Adipocyte (in vitro differentiated cells): ENCODE data around the gene PIGS.
"Not testable (repeated sequence)": the region's sequence is repeated elsewhere in the genome, so short reads cannot be mapped to it uniquely, and the experiment has no call there.

Experiments
- DNase-seq: peaks from one replicate; pipeline ENCODE4 v3.0.0-alpha.2; 2015; ENCODE audit warnings: low read depth
- H3K27me3 ChIP-seq: replicated peaks from 2 replicates; pipeline ENCODE4 v1.7.0; 2013; ENCODE audit warnings: mild to moderate bottlenecking, low read length, moderate library complexity; ENCODE audit not compliant: control insufficient read depth, insufficient read depth
- H3K36me3 ChIP-seq: 2 replicates; pipeline ENCODE4 v1.7.0; 2013; ENCODE audit warnings: low read length, mild to moderate bottlenecking, moderate library complexity; ENCODE audit not compliant: control insufficient read depth, insufficient read depth, severe bottlenecking
- H3K4me1 ChIP-seq: 2 replicates; pipeline ENCODE4 v1.7.0; 2013; ENCODE audit warnings: mild to moderate bottlenecking, low read length, moderate library complexity; ENCODE audit not compliant: control insufficient read depth, insufficient read depth
- H3K4me3 ChIP-seq: 2 replicates; pipeline ENCODE4 v1.7.0; 2013; ENCODE audit warnings: mild to moderate bottlenecking, low read length, moderate library complexity
- H3K9ac ChIP-seq: 2 replicates; pipeline ENCODE4 v1.7.0; 2013; ENCODE audit warnings: mild to moderate bottlenecking, low read length, moderate library complexity
- H3K9me3 ChIP-seq: 2 replicates; pipeline ENCODE4 v1.7.0; 2013; ENCODE audit warnings: mild to moderate bottlenecking, low read length, moderate library complexity; ENCODE audit not compliant: control insufficient read depth

PIGS gene

DNA sequence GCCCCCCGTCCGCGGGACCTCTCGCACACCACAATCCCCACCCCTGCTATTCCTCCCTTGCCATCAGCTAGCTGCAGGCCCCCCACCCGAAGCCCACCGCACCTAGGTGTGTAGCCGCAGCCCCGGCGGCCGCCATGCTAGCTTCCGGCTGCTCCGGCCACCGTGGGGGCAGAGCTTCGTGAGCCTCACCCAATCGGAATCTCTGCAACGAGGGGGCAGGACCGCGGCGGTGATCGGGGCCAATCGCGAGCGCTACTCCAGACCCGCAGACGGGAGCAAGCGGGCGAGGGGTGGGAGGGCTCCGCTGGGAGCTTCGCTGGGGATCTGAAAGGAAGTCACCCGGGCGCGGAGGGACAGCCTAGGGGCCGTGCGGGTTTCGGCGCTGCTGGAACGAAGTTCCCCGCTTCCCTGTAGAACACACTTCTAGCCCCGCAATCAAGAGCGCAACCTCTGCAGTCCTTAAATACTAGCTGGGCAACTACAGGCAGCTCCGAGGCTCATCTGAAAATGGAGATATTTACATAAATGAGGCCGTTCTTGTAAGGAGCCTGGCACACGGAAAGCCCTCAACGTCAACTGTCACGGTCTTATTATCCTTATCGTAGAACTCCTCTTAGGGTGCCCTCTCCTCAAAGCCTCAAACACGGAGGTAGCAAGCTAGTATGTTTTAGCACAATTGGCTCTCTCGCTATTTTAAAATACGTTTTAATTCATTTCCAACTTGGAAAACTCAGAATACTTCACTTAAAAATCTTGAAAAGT, at the start of gene PIGS:
TSS of gene PIGS (minus strand) at position 164 of the 762 bp plus-strand sequence. CDS start at position 136, 28 bp downstream.
- H3K4me1 ChIP-seq, result peaks cover 18% of the 10 kb centered on the region
- peak within 1 kb of the TSS; percentile 90 for H3K9ac ChIP-seq
- no peaks in the 10 kb centered on the region for H3K27me3 ChIP-seq
- DNase-seq, result peak; percentile 98
- peaks cover 4% of the 10 kb centered on the region for H3K36me3 ChIP-seq
- no peaks in the 10 kb centered on the region for H3K9me3 ChIP-seq
- peak within 1 kb of the TSS; percentile 92 for H3K4me3 ChIP-seq

GRCh38 chr17:28620010-28620409, 48.7 kb upstream of the PIGS start:
- peaks cover 98% of the 10 kb centered on the region for H3K36me3 ChIP-seq
- no peaks in the 10 kb centered on the region for H3K9me3 ChIP-seq
- no peaks in the 10 kb centered on the region for H3K4me1 ChIP-seq
- H3K9ac ChIP-seq, result no peak overlapping the region
- no peak overlapping the region for H3K4me3 ChIP-seq
- no peak for DNase-seq
- H3K27me3 ChIP-seq, result no peaks in the 10 kb centered on the region

DNA sequence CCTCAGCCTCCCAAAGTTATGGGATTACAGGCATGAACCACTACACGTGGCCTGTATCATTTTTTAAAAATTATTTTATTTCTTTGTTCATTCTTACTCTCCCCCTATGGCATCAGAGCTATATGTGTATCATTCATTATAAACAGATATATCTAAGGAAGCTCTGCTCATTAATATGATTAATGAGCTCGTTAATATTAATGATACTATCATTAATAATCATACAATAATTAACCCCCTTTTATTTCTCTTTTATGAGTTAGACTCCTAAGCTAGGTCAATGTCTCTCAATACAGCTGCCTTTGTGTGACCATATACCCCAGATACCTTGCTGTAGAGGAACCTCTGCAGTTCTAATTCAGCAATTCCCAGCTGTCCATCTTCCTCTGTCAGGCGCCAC, 47.1 kb upstream of the PIGS start:
- no peaks in the 10 kb centered on the region for H3K27me3 ChIP-seq
- H3K9ac ChIP-seq, result no peak overlapping the region
- H3K9me3 ChIP-seq, result no peaks in the 10 kb centered on the region
- peaks cover 92% of the 10 kb centered on the region for H3K36me3 ChIP-seq
- no peak overlapping the region for H3K4me3 ChIP-seq
- H3K4me1 ChIP-seq, result no peaks in the 10 kb centered on the region
- DNase-seq, result no peak

- H3K27me3 ChIP-seq, result no peaks in the 10 kb centered on the region
- no peak overlapping the region for H3K9ac ChIP-seq
- no peaks in the 10 kb centered on the region for H3K4me1 ChIP-seq
- no peak for DNase-seq
- H3K9me3 ChIP-seq, result no peaks in the 10 kb centered on the region
- peaks cover 75% of the 10 kb centered on the region for H3K36me3 ChIP-seq
- no peak overlapping the region for H3K4me3 ChIP-seq
These were observed 45.0 kb upstream of the PIGS start for GRCh38 chr17:28616281-28616680.

DNA sequence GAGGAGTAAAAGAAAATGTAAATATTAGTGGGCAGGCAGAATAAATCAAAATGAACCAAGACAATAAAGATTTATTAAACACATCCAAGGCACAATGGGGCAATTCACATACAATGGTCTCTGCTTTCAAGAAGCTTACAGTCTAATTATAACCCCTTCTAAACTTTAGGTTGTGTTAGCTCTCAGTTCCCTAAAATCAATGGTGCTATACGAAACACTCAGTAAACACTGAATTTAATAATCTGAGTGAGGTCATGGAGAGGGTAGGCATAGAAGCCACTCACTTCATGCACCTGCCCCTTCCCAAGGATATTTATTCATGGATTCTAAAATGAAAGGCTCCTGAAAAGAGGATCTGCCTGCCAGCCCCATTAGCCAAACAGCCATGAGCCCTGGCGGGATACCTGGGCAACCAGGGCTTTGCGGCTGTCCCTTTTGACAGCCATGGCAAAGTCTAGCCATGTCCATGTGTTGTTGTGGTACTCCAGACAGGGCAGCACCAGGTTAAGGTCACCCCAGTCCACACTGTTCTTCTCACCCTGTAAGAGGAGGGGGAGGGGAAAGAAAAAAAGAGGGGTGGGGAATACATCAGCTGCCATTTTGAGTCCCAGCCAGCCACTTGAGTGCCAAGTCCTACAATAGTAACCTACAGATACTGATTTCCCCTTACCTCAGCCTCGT, 44.1 kb upstream of the PIGS start:
- no peaks in the 10 kb centered on the region for H3K9me3 ChIP-seq
- H3K36me3 ChIP-seq, result peaks cover 71% of the 10 kb centered on the region
- no peaks in the 10 kb centered on the region for H3K27me3 ChIP-seq
- H3K9ac ChIP-seq, result no peak overlapping the region
- H3K4me1 ChIP-seq, result peaks cover 1% of the 10 kb centered on the region
- H3K4me3 ChIP-seq, result no peak overlapping the region
- DNase-seq, result no peak

DNA sequence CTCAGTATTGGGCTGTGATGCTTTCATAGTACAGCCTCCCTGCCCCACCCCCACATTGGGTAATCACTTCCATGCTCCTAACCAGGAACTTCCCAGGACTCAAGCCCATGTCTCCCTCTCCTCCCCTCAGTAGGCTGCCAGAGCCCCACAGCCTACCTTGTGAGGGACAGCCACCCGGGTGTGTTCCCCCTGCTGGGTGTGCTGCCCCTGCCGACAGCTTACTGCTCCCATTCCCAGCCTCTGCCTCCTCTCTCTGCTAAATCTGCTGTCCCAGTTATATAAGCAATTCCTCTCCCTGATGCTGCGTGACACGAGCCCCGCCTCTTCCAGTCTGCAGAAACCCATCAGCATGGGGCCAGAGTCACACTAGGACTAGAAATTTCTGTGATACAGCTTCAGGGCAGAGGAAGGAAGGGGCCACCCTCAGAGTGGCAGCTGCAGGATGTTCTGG, 42.6 kb upstream of the PIGS start, which contains the start of gene RSKR:
TSS of gene RSKR (minus strand) at position 255 of the 451 bp plus-strand sequence. CDS start at position 231, 24 bp downstream.
- peak; percentile 4 for DNase-seq
- peaks cover 3% of the 10 kb centered on the region for H3K4me1 ChIP-seq
- H3K9ac ChIP-seq, result no peak within 1 kb of the TSS
- H3K27me3 ChIP-seq, result no peaks in the 10 kb centered on the region
- H3K4me3 ChIP-seq, result no peak within 1 kb of the TSS
- no peaks in the 10 kb centered on the region for H3K9me3 ChIP-seq
- peaks cover 60% of the 10 kb centered on the region for H3K36me3 ChIP-seq

- H3K4me1 ChIP-seq, result peaks cover 3% of the 10 kb centered on the region
- H3K36me3 ChIP-seq, result peaks cover 53% of the 10 kb centered on the region
- H3K4me3 ChIP-seq, result no peak overlapping the region
- H3K27me3 ChIP-seq, result no peaks in the 10 kb centered on the region
- H3K9ac ChIP-seq, result no peak overlapping the region
- DNase-seq, result peak; percentile 64
- no peaks in the 10 kb centered on the region for H3K9me3 ChIP-seq
These were observed 41.9 kb upstream of the PIGS start for GRCh38 chr17:28612936-28613872.

GRCh38 chr17:28612531-28612930, 41.2 kb upstream of the PIGS start:
- no peak overlapping the region for H3K9ac ChIP-seq
- H3K4me1 ChIP-seq, result peaks cover 3% of the 10 kb centered on the region
- no peaks in the 10 kb centered on the region for H3K27me3 ChIP-seq
- no peak for DNase-seq
- peaks cover 47% of the 10 kb centered on the region for H3K36me3 ChIP-seq
- no peak overlapping the region for H3K4me3 ChIP-seq
- H3K9me3 ChIP-seq, result no peaks in the 10 kb centered on the region

DNA sequence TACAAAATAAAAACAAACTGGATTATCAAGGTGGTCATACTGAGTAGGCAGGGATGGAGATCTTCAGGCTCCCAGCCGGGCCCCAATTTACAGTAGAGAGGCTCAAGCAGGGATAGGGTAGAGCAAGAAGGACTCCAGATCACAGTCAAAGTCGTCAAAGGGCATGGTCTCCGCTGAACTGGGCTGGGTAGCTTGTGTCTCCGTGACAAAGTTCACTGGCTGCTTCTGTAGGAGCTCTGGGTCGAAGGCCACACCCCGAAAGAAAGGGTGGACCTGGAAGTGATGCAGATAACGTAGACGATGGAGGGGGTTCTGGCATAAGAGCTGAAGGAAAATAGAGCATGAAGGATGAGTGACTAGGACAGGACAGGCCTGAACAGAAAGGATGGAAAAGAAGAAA, 39.1 kb upstream of the PIGS start:
- Histone ChIP-seq H3K4me1 (peaks cover 3% of the 10 kb centered on the region), H3K36me3 (peaks cover 26% of the 10 kb centered on the region), H3K4me3 (no peak overlapping the region)

GRCh38 chr17:28604031-28604430, 32.7 kb upstream of the PIGS start:
- H3K4me1 ChIP-seq, H3K9me3 ChIP-seq, H3K4me3 ChIP-seq, H3K27me3 ChIP-seq, H3K9ac ChIP-seq, DNase-seq, H3K36me3 ChIP-seq: not testable (repeated sequence)

More for the DNA sequence above, 39.1 kb upstream of the PIGS start:
- H3K9ac ChIP-seq, result no peak overlapping the region
- H3K27me3 ChIP-seq, result no peaks in the 10 kb centered on the region
- no peak for DNase-seq
- H3K9me3 ChIP-seq, result no peaks in the 10 kb centered on the region
